ENCODE data around the gene TAPT1. TPM values are rescaled to one million over a fixed set of nuclear protein-coding genes. Genes with fewer than 3 reads are reported as not detected.

TAPT1 gene
- total and polyA plus RNA-seq, 2 experiments from 2014 or later = 3.6 to 9.9 TPM

DNA sequence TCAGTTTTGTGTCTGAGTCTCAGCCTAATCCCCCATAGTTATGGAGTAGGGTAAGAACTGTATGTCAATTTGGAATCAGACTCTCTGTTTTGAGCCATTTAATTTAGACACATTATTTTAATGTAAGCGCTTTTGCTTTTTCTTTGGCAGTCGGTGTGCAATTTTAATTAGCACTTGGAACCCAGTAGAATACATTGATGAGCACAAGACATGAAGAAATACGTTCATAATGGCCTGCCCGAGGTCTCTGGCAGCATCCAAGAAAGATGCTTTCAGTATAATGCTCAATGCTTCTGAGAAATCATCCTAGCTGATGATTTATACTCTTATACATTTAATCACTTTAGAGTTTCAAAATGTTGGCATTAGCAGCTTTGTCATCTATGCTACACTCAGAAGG is 8.9 kb upstream of the TAPT1 start:
- ATAC-seq (no peak), DNase-seq (ENCODE audit: low spot score) (no peak)
- Histone ChIP-seq H4K20me1 (replicated peaks; ENCODE audit: insufficient read depth) (no peaks in the 10 kb centered on the region), H3K9me2 (ENCODE audit: insufficient read depth) (no peaks in the 10 kb centered on the region), H3F3A (replicated peaks; ENCODE audit: low read depth) (no peaks in the 10 kb centered on the region), H3K27me3 (ENCODE audit: insufficient read depth) (no peaks in the 10 kb centered on the region), H3K4me3 (no peak overlapping the region), H3K36me3 (ENCODE audit: insufficient read depth) (no peaks in the 10 kb centered on the region), H3K4me2 (no peak overlapping the region), H2AFZ (no peak overlapping the region), H3K27ac (ENCODE audit: low read depth) (no peak overlapping the region), H3K4me1 (ENCODE audit: insufficient read depth) (peaks cover 26% of the 10 kb centered on the region), H3K79me2 (replicated peaks; ENCODE audit: insufficient read depth) (no peaks in the 10 kb centered on the region)
- no peaks in the 10 kb centered on the region; the same call in 2 of the 3 replicates for H3K36me3 Mint-ChIP-seq (ENCODE audit: low read depth)
- peaks cover 4% of the 10 kb centered on the region for H3K27me3 Mint-ChIP-seq (ENCODE audit: insufficient read depth, low read depth, poor library complexity)
- H3K4me3 Mint-ChIP-seq = no peak overlapping the region
- H3K27ac Mint-ChIP-seq = no peak overlapping the region
- no peaks in the 10 kb centered on the region for H3K9me3 Mint-ChIP-seq
- no peak for TF ChIP-seq ZNF331 (CRISPR knock-in tag; IDR thresholded peaks at IDR 0.05; ENCODE audit: low read depth)
- peaks cover 19% of the 10 kb centered on the region for H3K4me1 Mint-ChIP-seq

DNA sequence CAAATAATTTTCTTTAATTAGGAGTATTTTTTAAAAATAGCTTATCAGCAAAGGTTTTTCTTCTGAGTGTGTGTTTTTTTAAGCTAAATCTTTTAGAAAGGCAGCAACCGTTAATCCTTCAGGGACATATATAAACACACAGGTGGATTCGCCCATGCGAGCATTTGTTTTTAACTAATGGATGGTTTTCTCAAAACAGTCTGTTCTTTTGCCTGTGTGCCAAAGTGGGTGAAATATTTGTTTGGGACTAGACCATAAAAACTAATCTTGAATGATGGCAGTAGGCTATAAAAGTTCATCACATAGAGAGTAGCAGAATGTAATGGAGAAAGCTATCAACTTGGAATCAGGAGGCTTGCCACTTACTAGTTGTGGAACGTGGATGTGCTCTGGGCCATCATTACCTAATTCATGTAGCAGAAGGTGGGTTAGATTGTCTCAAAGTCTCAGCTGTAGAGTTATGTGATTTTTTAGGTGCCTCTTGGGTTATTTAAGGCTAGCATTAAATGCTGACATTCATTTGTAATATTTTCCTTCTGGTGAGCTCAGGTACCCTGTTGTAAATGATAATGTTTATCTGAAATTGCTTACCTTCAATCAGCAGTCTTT is 7.4 kb upstream of the TAPT1 start:
- Histone ChIP-seq H3K79me2 (replicated peaks; ENCODE audit: insufficient read depth) (no peaks in the 10 kb centered on the region), H3K4me3 (no peak overlapping the region), H3K9me2 (ENCODE audit: insufficient read depth) (no peaks in the 10 kb centered on the region), H3K4me1 (ENCODE audit: insufficient read depth) (peaks cover 31% of the 10 kb centered on the region), H3K27ac (ENCODE audit: low read depth) (no peak overlapping the region), H4K20me1 (replicated peaks; ENCODE audit: insufficient read depth) (no peaks in the 10 kb centered on the region), H3K4me2 (no peak overlapping the region), H3K36me3 (ENCODE audit: insufficient read depth) (no peaks in the 10 kb centered on the region), H2AFZ (no peak overlapping the region), H3F3A (replicated peaks; ENCODE audit: low read depth) (no peaks in the 10 kb centered on the region), H3K27me3 (ENCODE audit: insufficient read depth) (no peaks in the 10 kb centered on the region)
- DNase-seq (ENCODE audit: low spot score) = no peak
- Mint-ChIP-seq H3K27ac (no peak overlapping the region), H3K27me3 (ENCODE audit: insufficient read depth, low read depth, poor library complexity) (peaks cover 4% of the 10 kb centered on the region), H3K9me3 (no peaks in the 10 kb centered on the region), H3K36me3 (ENCODE audit: low read depth) (no peaks in the 10 kb centered on the region), H3K4me3 (no peak overlapping the region), H3K4me1 (peaks cover 30% of the 10 kb centered on the region)
- ATAC-seq = no peak
- no peak for TF ChIP-seq EZH2 (IDR thresholded peaks at IDR 0.05; ENCODE audit: low read depth, unreplicated experiment)
- TF ChIP-seq, protein P1, sequence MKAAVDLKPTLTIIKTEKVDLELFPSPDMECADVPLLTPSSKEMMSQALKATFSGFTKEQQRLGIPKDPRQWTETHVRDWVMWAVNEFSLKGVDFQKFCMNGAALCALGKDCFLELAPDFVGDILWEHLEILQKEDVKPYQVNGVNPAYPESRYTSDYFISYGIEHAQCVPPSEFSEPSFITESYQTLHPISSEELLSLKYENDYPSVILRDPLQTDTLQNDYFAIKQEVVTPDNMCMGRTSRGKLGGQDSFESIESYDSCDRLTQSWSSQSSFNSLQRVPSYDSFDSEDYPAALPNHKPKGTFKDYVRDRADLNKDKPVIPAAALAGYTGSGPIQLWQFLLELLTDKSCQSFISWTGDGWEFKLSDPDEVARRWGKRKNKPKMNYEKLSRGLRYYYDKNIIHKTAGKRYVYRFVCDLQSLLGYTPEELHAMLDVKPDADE (IDR thresholded peaks at IDR 0.05) = no peak
- TF ChIP-seq, protein P2, sequence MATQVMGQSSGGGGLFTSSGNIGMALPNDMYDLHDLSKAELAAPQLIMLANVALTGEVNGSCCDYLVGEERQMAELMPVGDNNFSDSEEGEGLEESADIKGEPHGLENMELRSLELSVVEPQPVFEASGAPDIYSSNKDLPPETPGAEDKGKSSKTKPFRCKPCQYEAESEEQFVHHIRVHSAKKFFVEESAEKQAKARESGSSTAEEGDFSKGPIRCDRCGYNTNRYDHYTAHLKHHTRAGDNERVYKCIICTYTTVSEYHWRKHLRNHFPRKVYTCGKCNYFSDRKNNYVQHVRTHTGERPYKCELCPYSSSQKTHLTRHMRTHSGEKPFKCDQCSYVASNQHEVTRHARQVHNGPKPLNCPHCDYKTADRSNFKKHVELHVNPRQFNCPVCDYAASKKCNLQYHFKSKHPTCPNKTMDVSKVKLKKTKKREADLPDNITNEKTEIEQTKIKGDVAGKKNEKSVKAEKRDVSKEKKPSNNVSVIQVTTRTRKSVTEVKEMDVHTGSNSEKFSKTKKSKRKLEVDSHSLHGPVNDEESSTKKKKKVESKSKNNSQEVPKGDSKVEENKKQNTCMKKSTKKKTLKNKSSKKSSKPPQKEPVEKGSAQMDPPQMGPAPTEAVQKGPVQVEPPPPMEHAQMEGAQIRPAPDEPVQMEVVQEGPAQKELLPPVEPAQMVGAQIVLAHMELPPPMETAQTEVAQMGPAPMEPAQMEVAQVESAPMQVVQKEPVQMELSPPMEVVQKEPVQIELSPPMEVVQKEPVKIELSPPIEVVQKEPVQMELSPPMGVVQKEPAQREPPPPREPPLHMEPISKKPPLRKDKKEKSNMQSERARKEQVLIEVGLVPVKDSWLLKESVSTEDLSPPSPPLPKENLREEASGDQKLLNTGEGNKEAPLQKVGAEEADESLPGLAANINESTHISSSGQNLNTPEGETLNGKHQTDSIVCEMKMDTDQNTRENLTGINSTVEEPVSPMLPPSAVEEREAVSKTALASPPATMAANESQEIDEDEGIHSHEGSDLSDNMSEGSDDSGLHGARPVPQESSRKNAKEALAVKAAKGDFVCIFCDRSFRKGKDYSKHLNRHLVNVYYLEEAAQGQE (IDR thresholded peaks at IDR 0.05; ENCODE audit: unreplicated experiment) = no peak
- TF ChIP-seq STAT1 (IDR thresholded peaks at IDR 0.05; ENCODE audit: unreplicated experiment) = no peak
- no peak for TF ChIP-seq NANOG (IDR thresholded peaks at IDR 0.05; ENCODE audit: borderline replicate concordance)
- TF ChIP-seq POLR2AphosphoS5 (IDR thresholded peaks at IDR 0.05; ENCODE audit: low read depth) = no peak
- TF ChIP-seq ZNF114 (CRISPR knock-in tag; IDR thresholded peaks at IDR 0.05) = no peak

Data from GM23338 (cell line).